Breast epithelium (tissue), 4 donors: ENCODE data around the gene CERKL. TPM values are rescaled to one million over a fixed set of nuclear protein-coding genes. Genes with fewer than 3 reads are reported as not detected.

Experiments
- DNase-seq, 2 donors: peaks; one replicate each; pipeline ENCODE4 v3.0.0-alpha.2; 2019; ENCODE audit warnings: low spot score in 2 of 2
- H3K27ac ChIP-seq, 2 donors: fragments of 200-600 bp; sonication (generic) in 1 of 2; one replicate each; pipeline ENCODE4 v1.5.1; 2016 to 2019; ENCODE audit warnings: mild to moderate bottlenecking in 1 of 2
- H3K27me3 ChIP-seq, 2 donors: fragments of 200-600 bp; sonication (generic) in 1 of 2; one replicate each; pipeline versions ENCODE4 v1.5.1 to v1.6.0; 2017 to 2019; ENCODE audit warnings: control low read depth in 1 of 2, mild to moderate bottlenecking in 1 of 2
- H3K36me3 ChIP-seq: fragments of 200-600 bp; one replicate; pipeline ENCODE4 v1.5.1; 2019
- H3K4me1 ChIP-seq, 2 donors: fragments of 200-600 bp; sonication (generic); one replicate each; pipeline ENCODE4 v1.5.1; 2016 to 2019; ENCODE audit warnings: control low read depth in 1 of 2
- H3K4me3 ChIP-seq, 3 donors: fragments of 200-600 bp; sonication (generic); 1 replicate in 2 of 3; 2 replicates in 1 of 3; pipeline ENCODE4 v1.5.1; 2016 to 2019; ENCODE audit warnings: mild to moderate bottlenecking in 3 of 3, moderate library complexity in 2 of 3
- H3K9me3 ChIP-seq, 2 donors: fragments of 200-600 bp; sonication (generic) in 1 of 2; one replicate each; pipeline ENCODE4 v1.5.1; 2016 to 2019; ENCODE audit warnings: control low read depth in 1 of 2
- CTCF ChIP-seq, 3 donors: fragments of 450-650 bp; IDR thresholded peaks; one replicate each; pipeline ENCODE4 v1.5.1; 2016 to 2017; ENCODE audit warnings: antibody characterized with exemption in 3 of 3, mild to moderate bottlenecking in 3 of 3, moderate library complexity in 3 of 3
- POLR2A ChIP-seq: fragments of 450-650 bp; IDR thresholded peaks from one replicate; pipeline ENCODE4 v1.6.1; 2016; ENCODE audit warnings: antibody characterized with exemption, mild to moderate bottlenecking, moderate library complexity
- POLR2AphosphoS5 ChIP-seq, 3 donors: sonication (generic); formaldehyde crosslinking; IDR thresholded peaks; one replicate each; pipeline ENCODE4 v1.6.1; 2017; ENCODE audit warnings: antibody characterized with exemption in 3 of 3
- intact Hi-C: fragments of 100-400 bp; cut with DNase I; formaldehyde crosslinking; loops from one replicate; pipeline ENCODE4 v1.15.1; 2023; ENCODE audit warnings: low total_unique reads
- total RNA-seq, 3 donors: library from RNA; depleted of rRNA; stranded (reverse); fragments of >200 nt; gene quantifications; one replicate each; pipeline ENCODE4 v1.1.0, GENCODE V29; 2016

The CERKL gene
- total RNA-seq, 3 donors from 2014 or later = 0.29 to 0.33 TPM; not detected in 1

- H3K27ac ChIP-seq = no peak overlapping the region
- H3K27me3 ChIP-seq = no peaks in the 10 kb centered on the region
- H3K4me3 ChIP-seq = no peak overlapping the region
- H3K4me1 ChIP-seq = no peaks in the 10 kb centered on the region
- intact Hi-C loops = no loop called here
- DNase-seq = no peak
- no peaks in the 10 kb centered on the region for H3K36me3 ChIP-seq
- H3K9me3 ChIP-seq = no peaks in the 10 kb centered on the region
- TF ChIP-seq CTCF (IDR thresholded peaks at IDR 0.05) (no peak), POLR2AphosphoS5 (IDR thresholded peaks at IDR 0.05) (no peak), POLR2A (no peak)
These were observed 82.6 kb downstream of the CERKL start for GRCh38 chr2:181574321-181574720.

- DNase-seq = no peak
- H3K27ac ChIP-seq = no peak overlapping the region
- TF ChIP-seq POLR2A (no peak), CTCF (IDR thresholded peaks at IDR 0.05) (peak in 1 of 3 donors; percentile 22), POLR2AphosphoS5 (IDR thresholded peaks at IDR 0.05) (no peak)
- no peaks in the 10 kb centered on the region for H3K36me3 ChIP-seq
- H3K4me3 ChIP-seq = no peak overlapping the region
- no peaks in the 10 kb centered on the region for H3K9me3 ChIP-seq
- H3K4me1 ChIP-seq = no peaks in the 10 kb centered on the region
- no peaks in the 10 kb centered on the region for H3K27me3 ChIP-seq
- intact Hi-C loops = no loop called here
These were observed 83.7 kb downstream of the CERKL start for GRCh38 chr2:181573140-181573736.

- Histone ChIP-seq H3K27ac (no peak overlapping the region), H3K4me3 (no peak overlapping the region), H3K4me1 (no peaks in the 10 kb centered on the region), H3K36me3 (no peaks in the 10 kb centered on the region), H3K27me3 (no peaks in the 10 kb centered on the region), H3K9me3 (no peaks in the 10 kb centered on the region)
- TF ChIP-seq CTCF (IDR thresholded peaks at IDR 0.05) = peak in 1 of 3 donors; percentile 13
- no peak for TF ChIP-seq POLR2AphosphoS5 (IDR thresholded peaks at IDR 0.05)
- no peak for TF ChIP-seq POLR2A
- no peak for DNase-seq
- intact Hi-C loops = no loop called here
These were observed 85.9 kb downstream of the CERKL start for GRCh38 chr2:181570833-181571661.

- intact Hi-C loops = no loop called here
- H3K4me3 ChIP-seq = no peak overlapping the region
- no peak for DNase-seq
- no peaks in the 10 kb centered on the region for H3K4me1 ChIP-seq
- TF ChIP-seq CTCF (IDR thresholded peaks at IDR 0.05) (no peak), POLR2AphosphoS5 (IDR thresholded peaks at IDR 0.05) (no peak), POLR2A (no peak)
- no peaks in the 10 kb centered on the region for H3K9me3 ChIP-seq
- no peaks in the 10 kb centered on the region for H3K27me3 ChIP-seq
- no peak overlapping the region for H3K27ac ChIP-seq
- no peaks in the 10 kb centered on the region for H3K36me3 ChIP-seq
These were observed 86.8 kb downstream of the CERKL start for GRCh38 chr2:181570059-181570458.

GRCh38 chr2:181566334-181567032 is 90.4 kb downstream of the CERKL start:
- Histone ChIP-seq H3K4me3 (no peak overlapping the region), H3K36me3 (no peaks in the 10 kb centered on the region), H3K4me1 (no peaks in the 10 kb centered on the region), H3K27me3 (no peaks in the 10 kb centered on the region), H3K27ac (no peak overlapping the region), H3K9me3 (no peaks in the 10 kb centered on the region)
- intact Hi-C loops = no loop called here
- DNase-seq = no peak
- TF ChIP-seq POLR2AphosphoS5 (IDR thresholded peaks at IDR 0.05) (no peak), POLR2A (no peak), CTCF (IDR thresholded peaks at IDR 0.05) (no peak)
